GM19240 (cell line): Measurements from ENCODE around the gene WNT3A.

Source experiments
- DNase-seq: peaks from one replicate; pipeline ENCODE4 v3.0.0; 2011; ENCODE audit warnings: low spot score; ENCODE audit not compliant: insufficient read length

WNT3A gene

DNA sequence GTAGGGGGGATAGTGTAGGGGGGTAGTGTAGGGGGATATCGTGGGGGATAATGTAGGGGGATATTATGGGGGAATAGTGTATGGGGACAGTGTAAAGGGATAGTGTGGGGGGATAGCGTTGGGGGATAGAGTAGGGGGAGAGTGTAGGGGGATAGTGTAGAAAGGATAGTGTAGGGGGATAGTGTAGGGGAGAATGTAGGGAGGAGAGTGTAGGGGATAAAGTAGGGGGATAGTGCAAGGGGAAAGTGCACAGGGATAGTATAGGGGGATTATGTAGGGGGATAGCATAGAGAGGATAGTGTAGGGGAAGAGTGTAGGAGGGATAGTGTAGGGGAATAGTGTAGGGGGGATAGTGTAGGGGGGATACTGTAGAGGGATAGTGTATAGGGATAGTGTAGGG is 63.4 kb downstream of the WNT3A start:
- no peak for DNase-seq

DNA sequence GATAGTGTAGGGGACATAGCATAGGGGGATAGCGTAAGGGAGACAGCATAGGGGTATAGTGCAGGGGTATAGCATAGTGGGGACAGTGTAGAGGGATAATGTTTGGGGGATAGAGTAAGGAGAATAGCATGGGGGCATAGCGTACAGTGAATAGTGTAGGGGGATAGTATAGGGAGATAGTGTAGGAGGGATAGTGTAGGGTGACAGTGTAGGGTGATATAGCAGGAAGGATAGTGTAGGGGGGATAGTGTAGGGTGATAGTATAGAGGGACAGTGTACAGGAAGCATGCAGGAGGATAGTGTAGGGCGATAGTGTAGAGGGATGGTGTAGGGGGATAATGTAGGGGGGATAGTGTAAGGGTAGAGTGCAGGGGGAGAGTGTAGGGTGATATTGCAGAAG is 64.1 kb downstream of the WNT3A start:
- DNase-seq = no peak

DNA sequence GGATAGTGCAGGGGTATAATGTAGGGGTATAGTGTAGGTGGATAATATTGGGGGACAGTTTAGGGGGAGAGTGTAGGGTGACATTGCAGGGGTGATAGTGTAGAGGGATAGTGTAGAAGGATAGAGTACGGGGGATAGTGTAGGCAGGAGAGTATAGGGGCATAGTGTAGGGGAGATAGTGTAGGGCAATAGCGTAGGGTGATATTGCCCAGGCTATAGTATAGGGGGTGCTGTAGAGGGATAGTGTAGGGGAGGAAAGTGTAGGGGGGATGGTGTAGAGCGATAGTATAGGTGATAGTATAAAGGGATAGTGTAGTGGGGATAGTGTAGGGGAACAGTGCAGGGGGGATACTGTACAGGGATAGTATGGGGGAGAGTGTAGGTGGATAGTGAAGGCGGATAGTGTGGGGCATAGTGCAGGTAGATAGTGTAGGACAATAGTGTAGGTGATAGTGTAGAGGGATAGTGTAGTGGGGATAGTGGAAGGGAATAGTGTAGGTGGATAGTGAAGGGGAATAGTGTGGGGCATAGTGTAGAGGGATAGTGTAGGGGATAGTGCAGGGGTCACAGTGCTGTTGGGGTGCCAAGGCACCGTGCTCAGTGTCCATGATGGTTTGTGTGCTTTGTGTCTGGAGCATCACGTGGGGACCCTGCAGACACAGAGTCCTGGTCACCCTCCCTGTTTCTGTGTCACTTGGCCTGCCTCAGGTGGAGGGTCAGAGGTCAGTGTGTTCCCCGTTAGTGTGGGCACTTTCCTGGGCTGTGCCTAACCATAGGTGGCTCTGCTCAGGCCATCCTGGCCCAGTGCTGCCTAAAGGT is 65.2 kb downstream of the WNT3A start:
- no peak for DNase-seq

DNA sequence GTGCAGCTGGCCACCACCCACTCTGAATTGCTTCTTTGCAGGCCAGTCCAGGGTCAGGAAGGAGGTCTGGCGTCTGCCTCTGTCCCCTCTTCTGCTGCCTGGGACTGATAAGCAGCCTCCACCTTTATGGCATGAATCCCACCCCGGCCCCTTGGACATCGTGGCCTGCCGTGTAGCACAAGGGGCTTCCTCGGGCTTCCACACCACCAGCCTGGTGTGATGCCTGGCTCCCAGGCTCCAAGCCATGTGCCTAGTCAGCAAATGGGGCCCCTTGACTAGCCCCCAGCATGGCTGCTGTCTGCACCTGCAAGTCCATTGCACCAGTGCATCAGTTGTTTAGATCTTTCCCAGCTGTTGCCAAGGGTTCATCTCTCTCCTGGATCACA is 65.9 kb downstream of the WNT3A start:
- no peak for DNase-seq

DNA sequence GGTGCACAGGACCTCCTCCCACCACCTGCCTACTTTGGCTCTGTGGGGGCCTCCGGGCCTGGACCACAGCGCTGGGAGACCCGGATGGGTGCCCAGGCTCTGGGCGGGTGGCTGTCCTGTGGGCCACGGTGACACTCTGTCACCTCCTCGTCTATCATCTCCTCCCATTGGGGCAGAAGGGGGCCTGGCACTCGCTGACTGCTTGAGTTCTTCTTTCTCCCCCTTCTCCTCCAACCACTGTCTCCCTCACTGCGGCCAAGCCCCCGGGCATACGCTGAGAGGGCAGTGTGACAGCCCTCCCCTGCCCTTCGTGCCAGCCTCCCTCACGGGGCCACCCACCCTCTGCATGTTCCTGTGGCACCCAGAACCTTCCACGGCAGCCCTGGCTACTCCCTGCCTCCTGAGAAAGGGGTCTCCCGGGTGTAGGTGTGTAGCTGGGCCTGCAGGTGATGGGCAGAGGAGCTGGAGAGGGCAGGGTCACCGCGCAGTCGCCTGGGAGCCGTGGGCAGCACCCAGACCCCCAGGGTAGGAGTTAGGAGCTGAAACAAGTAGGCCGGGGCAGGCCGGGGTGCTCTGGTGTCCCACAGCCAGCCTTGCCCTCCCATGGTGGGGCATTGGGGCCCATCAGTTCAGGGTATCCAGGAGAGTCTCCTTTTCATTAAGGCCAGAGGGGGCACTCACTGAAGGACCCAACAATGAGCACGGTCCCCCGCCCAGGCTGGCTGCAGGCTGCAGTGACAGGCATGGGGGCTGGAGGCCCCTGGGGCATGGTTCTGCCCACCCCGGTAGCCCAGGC is 66.5 kb downstream of the WNT3A start:
- DNase-seq = no peak

DNA sequence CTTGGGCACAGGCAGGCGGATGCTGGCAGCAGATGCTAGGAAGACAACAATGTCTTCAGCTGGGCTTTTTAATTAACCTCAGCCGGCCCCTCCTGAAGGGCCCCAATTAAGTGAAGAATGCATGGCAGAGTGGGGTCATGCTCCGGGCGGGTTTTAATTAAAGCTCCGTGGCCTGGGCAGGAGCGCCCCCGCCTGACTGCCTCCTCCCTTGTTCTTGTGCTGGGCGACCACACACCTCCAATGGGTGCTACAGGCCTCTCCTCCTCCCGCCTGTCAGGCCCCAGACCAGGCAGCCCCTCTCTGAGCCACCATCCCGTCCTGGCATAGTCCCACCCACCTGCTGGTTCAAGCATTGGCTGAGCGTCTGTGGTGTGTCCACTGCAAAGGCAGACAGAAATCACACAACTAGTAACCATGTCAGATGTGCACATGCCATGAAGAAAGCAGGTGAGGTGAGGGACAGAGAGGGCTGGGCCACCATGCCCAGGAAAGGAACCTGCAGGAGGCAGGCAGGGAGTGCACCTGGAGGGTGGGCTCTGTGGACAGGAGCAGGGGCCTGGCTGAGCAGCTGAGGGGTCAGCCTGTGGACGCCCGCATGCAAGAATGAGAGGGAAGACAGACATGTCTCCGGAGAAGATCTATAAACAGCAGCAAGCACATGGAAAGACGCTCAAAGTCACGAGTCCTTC is 67.2 kb downstream of the WNT3A start:
- DNase-seq = no peak

DNA sequence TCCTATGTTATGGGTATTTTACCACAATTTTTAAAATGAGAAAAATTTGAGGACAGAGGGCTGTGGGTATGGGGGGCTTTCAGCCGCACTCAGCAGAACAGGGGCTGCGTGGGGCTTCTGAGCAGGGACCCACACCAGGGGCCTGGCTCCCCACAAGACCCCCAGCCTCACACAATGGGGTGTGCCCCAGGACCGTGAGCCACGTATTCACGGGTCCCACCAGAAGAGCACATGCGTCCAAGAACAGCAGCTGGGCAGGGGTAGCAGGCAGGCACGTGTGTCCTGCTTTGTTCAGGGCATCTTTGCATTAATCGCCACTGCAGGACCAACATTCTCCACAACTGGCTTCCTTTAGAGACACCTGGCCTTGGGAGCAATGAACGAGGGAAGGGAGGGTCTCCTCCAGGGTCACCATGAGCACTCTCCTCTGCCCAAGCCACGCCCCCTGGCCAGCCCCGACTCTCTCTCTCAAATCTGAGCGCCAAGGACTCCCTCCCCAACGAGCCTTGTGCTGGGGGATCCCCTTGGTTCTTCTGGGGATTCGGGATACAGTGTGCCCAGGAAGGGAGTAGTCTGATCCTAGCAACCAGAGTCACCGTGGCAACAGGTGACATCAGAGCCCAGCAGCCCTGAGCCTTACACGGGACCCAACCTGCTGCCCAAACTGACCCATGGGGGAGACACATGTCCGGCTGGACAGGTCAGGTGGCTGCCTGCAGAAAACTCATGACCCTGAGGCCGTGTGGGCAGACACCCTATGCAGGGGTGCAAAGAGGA is 68.3 kb downstream of the WNT3A start:
- DNase-seq = no peak

DNA sequence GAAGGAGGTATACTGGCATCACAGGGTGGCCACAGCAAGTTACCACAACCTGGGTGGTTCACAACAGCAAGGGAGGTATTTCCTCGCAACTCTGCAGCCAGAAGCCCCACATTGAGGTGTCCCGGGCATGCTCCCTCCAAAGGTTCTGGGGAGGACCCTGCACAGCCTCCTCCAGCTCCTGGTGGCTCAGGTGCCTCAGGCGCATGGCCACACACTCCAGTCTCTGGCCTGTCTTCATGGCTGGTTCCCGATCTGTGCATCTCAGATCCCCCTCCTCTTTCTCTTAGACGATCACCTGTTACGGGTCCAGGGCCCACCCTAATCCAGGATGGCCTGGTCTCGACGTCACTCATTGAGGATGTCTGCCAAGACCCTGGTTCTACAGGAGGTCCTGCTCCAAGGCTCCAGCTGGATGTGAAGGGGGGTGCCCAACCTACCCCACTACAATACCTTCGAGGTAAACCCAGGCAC is 69.0 kb downstream of the WNT3A start:
- no peak for DNase-seq

DNA sequence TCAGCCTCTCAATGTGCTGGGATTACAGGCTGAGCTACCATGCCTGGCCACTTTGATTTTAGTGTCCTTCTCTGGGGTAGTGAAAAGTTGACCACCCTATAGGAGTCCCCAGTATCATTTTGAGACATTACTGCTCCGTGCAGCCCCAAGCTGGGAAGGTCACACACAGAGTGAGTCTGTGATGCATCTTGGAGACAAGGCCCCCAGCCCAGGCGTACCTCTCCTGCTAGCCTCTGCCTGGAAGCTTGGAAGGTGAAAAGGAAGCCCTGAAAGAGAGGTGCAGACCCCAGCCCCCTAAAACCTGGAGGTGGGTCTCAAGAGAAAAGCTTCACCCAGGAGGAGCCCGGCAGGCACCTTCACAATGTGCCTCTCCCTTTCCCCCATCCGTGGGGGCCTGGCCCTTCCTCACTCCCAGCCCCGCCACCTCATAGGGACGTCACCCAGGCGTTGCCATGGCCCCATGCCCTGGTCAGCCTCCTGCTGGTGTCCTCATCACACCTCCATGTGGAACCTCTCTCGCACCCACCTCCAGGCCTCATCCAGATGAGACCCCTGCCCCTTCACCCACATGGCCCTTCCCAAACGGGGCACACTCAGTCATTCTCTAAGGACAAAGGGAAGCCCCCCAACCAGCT is 70.1 kb downstream of the WNT3A start:
- DNase-seq = no peak

DNA sequence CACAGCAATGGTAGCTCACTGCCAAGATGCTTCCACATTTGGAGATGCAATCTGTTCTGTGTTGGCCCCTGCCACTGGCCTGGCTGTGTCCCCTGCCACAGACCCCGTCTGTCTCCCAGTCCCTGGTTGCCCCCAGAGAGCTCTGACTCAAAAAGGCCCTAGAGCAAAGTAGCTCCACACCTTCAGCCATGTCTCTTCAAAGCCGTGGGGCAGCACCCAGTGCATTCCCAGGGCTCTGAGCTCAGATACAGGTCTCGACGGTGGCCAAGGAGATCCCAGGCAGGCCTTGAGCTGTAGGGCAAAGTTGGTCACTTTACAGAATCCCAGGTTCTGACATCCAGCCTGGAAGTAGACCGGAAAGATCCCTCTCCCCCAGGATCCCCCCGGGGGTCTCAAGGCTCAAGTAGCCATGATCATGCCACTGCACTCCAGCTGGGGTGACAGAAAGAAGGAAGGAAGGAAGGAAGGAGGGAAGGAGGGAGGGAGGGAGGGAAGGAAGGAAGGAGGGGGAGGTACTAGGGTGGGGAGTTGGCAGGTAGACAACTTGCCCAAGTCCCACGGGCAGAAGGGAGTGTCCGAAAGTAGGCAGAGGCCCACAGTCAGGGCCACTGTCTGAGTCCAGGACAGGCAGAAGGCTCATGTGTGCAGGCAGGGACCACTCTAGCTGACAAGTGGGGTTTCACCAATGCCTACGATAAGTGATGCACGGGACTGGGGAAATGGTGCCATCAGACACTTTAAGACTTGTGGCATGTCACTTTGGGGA is 71.0 kb downstream of the WNT3A start:
- DNase-seq = no peak

DNA sequence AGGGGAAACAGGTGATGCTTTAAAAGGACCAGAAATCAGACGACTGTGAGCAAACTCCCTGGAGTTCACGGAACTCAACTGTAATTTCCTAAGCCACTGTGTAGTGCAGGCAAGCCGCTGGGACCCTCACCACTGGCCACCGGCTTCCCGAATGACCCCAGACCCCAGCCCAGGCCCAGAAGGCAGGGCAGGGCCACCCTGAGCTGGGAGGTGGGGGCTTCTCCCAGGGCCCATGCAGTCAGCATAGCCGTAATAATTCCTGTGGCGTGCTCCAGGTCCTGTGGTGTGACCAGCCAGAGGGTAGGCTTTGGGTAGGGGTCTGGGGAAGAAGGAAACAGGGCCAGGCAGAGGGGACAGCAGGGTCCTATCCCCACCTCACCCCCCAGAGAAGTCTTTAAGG is 72.2 kb downstream of the WNT3A start:
- no peak for DNase-seq

DNA sequence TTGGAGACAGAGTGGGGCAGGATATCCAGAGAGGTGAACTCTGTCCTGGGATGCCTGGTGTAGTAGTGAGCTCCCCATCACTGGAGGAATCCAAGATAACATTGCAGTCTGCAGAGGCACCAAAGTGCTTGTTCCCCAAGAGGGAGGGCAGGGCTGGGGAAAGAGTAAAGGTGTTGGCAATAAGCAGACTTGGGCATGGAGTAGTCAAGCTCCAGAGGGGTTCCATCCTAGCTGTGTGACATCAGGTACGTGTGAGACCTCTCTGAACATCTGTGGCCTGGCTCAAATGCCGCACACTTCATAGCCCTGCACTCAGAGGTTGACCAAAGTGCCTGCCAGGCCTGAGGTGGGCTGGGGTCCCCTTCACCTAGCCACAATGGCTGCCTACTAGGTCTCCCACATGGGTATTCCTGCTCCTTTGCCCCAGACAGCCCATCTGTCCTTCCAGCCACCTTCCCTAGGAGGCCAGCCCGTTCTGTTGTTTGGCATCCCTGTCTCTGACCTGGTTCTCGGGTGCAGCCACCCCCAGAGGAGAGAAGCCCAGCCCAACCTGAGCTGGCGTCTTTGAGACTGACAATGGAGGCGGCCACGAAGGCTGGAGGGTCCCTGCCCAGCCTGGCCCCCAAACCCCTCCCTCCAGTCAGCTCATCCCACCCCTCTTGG is 72.9 kb downstream of the WNT3A start:
- no peak for DNase-seq

DNA sequence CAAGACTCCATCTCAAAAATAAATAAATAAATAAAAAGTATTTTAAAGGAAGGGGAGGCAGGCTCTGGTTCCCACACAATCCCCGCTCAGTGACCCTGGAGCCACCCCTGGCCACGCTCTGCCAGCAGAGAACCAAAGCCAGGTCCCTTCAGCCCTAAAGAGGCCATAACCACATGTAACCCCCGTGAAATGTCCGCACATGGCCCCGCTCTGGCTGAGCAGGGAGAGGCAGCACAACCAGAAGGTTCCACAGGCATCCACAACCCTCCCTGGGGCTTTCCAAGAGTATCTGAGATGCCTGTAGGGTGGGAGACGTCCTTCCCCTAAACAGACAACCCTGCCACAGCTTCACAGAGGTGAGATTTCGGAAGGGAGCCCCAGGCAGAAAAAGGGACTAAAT is 74.3 kb downstream of the WNT3A start:
- no peak for DNase-seq

DNA sequence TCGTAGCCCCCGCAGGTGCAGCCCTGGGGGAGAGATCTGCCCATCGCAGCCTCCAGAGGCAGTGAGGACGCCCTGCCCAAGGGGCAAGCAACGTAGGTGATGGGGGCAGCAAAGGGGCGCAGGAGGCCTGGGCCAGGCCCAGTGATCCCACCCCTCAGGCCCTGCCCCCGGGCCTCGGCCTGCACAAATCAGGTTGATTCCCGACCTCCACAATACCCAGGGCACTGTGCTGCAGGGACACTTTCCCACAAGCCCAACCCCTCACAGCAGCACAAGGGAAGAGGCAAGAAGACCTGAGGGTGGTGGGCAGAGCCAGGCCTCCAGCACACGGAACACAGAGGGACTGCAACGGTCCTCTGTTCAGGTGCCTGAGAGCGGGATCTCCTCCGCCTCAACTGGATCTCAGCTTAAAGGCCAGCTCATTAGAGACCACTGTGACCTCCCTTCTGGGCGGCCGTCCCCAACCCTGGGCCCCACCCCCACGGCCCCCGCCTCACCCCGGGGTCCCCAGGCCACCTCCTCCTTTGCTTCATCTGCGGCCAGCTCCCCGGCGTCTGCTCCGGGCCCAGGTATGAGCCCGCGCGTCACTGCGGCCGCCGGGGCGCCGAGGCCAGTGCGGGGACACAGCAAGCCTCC is 74.9 kb downstream of the WNT3A start:
- DNase-seq = no peak

DNA sequence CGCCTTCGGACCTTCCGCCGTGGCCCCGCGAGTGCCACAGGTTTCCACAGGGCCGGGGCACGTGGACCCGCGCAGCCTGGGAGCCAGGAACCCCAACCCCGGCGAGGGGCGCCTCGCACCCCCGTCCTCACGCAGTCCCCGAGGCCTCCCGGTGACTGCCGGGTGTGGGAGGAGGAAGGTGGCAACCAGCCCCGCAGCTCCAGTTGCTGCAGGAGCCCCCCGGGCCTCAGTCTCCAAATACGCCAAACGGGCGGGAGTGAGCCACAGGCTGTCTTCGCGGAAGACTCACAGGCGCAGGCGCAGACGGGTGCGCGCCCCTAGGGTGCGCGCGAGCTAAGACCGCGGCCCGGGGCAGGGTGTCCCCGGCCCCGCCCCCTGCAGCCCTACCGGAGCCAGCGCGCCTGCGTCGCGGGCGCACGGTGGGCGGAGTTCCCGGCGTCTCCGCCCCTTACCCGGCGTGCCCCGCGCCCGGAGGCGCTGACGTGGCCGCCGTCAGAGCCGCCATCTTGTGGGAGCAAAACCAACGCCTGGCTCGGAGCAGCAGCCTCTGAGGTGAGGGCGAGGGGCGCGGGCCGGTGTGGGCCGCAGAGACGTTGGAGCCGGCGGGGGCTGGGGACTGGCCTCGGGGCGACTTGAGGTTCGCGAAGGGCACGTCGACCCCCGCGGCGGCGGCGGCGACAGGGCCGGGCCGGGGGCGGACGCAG is 75.6 kb downstream of the WNT3A start, which contains the start of gene ARF1:
Gene ARF1, plus strand, starts transcription at position 495 of the 704 bp plus-strand sequence. CDS start 14,407 bp downstream, outside the sequence.
- peak; percentile 93 for DNase-seq

DNA sequence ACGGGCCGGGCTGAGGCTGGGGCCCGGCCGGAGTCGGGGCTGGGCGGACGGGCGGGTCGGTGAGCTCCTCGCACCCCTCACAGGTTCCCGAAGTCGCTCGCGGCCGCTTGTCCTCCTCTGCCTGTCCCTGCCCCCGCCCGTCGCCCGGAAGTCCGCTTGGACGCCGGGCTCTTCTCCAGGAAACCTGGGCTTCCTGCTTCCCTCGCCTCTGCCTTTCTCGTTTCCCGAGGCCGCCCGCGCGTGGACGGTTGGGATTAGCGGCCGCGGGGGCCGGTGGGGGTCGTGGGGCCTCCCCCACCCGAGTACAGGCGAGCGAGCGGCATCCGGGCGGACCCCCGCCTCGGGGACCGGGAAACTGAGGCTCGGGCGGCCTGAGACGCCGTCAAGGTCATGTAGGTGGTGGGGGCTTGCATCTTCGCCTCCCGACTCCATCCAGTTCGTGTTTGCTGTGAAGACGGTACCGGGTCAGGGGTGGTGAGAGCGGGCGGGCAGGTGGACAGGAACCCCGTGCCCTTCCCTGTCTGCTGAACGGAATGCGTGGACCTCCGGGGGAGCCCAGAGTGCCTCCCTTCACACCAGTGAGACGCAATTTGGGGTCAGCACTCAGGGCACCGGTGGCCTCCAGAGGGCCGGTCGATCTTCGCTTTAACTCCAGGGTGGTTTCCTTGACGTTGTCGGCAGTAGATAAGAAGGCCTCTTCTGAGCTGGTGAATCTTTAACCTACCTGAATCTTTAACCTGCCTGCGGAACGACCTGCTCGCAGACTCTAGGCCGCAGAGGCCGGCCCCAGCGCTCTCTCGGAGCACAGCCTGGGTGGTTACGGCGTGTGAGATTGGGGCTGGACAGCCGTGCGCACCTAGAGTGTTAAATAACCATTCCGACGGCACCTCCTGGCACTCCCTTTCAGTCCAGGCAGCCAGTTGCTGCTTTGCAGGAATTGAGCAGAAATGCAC is 76.4 kb downstream of the WNT3A start:
- no peak for DNase-seq

DNA sequence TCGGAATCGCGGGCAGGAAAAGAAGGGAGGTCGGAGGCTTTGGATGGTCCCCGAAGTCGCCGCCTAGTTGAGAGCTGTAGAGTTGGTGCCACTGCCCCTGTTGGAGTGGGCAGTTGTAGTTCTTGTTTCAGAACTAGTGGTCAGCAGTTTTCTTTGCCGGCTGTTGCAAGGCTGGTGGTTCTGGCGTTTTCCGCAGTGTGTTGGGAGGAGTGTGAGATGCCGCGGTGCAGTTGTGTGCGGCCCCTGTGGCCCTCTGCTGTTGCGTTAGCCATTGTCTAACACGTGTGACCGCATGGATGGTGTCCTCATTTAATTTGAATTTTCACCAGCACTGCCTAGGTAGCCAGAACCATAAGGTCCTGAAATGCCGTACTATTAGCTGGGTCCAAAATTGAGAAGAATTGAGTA is 77.1 kb downstream of the WNT3A start:
- no peak for DNase-seq
